Neural progenitor cell (in vitro differentiated cells): ENCODE data around the gene PLXNC1. TPM values are rescaled to one million over a fixed set of nuclear protein-coding genes. Genes with fewer than 3 reads are reported as not detected.

Experiments used
- DNase-seq: peaks from one replicate; pipeline ENCODE4 v3.0.0-alpha.2; 2016; ENCODE audit warnings: low spot score
- H2AFZ ChIP-seq: fragments of 200-600 bp; sonication (generic); replicated peaks from 2 replicates; pipeline ENCODE4 v1.6.1; 2016; ENCODE audit warnings: antibody characterized with exemption
- H3F3A ChIP-seq: fragments of 200-600 bp; sonication (generic); 2 replicates; pipeline ENCODE4 v1.6.1; 2016; ENCODE audit warnings: antibody characterized with exemption, low read depth
- H3K27ac ChIP-seq: fragments of 200-600 bp; sonication (generic); 2 replicates; pipeline ENCODE4 v1.5.1; 2016; ENCODE audit warnings: mild to moderate bottlenecking
- H3K27me3 ChIP-seq: fragments of 200-600 bp; sonication (generic); 2 replicates; pipeline ENCODE4 v1.6.1; 2016; ENCODE audit warnings: mild to moderate bottlenecking, moderate library complexity
- H3K36me3 ChIP-seq: fragments of 200-600 bp; sonication (generic); 2 replicates; pipeline ENCODE4 v1.5.1; 2016
- H3K4me1 ChIP-seq: fragments of 200-600 bp; sonication (generic); 2 replicates; pipeline ENCODE4 v1.6.1; 2016; ENCODE audit warnings: mixed run types
- H3K4me2 ChIP-seq: fragments of 200-600 bp; sonication (generic); 2 replicates; pipeline ENCODE4 v1.6.1; 2016
- H3K4me3 ChIP-seq: fragments of 200-600 bp; sonication (generic); 2 replicates; pipeline ENCODE4 v1.5.1; 2016
- H3K79me2 ChIP-seq: fragments of 200-600 bp; sonication (generic); 2 replicates; pipeline ENCODE4 v1.6.1; 2016; ENCODE audit warnings: low read depth
- H3K9ac ChIP-seq: fragments of 200-600 bp; sonication (generic); 2 replicates; pipeline ENCODE4 v1.6.1; 2016
- H3K9me3 ChIP-seq: fragments of 200-600 bp; sonication (generic); 2 replicates; pipeline ENCODE4 v1.5.1; 2016; ENCODE audit warnings: low read depth
- H4K20me1 ChIP-seq: fragments of 200-600 bp; sonication (generic); 2 replicates; pipeline ENCODE4 v1.6.1; 2016; ENCODE audit warnings: low read depth
- H3K27ac Mint-ChIP-seq: 3 replicates; pipeline ENCODE4 v1.8.0; 2021; ENCODE audit warnings: mixed read lengths
- H3K27me3 Mint-ChIP-seq: 2 replicates; pipeline ENCODE4 v1.8.0; 2022; ENCODE audit warnings: low read depth, mild to moderate bottlenecking, inconsistent platforms, moderate library complexity, mixed read lengths; ENCODE audit not compliant: insufficient read depth
- H3K36me3 Mint-ChIP-seq: 3 replicates; pipeline ENCODE4 v1.8.0; 2021; ENCODE audit warnings: mixed read lengths
- H3K4me1 Mint-ChIP-seq: 3 replicates; pipeline ENCODE4 v1.8.0; 2021; ENCODE audit warnings: mixed read lengths
- H3K4me3 Mint-ChIP-seq: 3 replicates; pipeline ENCODE4 v1.8.0; 2021; ENCODE audit warnings: mild to moderate bottlenecking, moderate library complexity, mixed read lengths
- H3K9me3 Mint-ChIP-seq: 3 replicates; pipeline ENCODE4 v1.8.0; 2020; ENCODE audit warnings: mixed read lengths
- CTCF ChIP-seq: fragments of 200-600 bp; sonication (generic); IDR thresholded peaks from 2 replicates; pipeline ENCODE4 v1.5.1; 2017; ENCODE audit warnings: antibody characterized with exemption, mild to moderate bottlenecking
- EZH2 ChIP-seq: fragments of 200-600 bp; sonication (generic); IDR thresholded peaks from 2 replicates; pipeline ENCODE4 v1.6.1; 2017; ENCODE audit warnings: antibody characterized with exemption, mild to moderate bottlenecking, moderate library complexity
- EZH2phosphoT487 ChIP-seq: fragments of 200-600 bp; sonication (generic); IDR thresholded peaks from 2 replicates; pipeline ENCODE4 v1.6.1; 2017; ENCODE audit warnings: antibody characterized with exemption
- total RNA-seq: library from RNA; depleted of rRNA; stranded (reverse); fragments of >200 nt; gene quantifications from 2 replicates; pipeline ENCODE4 v1.2.3, GENCODE V29; 2015; ENCODE audit warnings: low replicate concordance

Gene PLXNC1
- total RNA-seq, 1 donor from 2014 or later, result 16.7 TPM

DNA sequence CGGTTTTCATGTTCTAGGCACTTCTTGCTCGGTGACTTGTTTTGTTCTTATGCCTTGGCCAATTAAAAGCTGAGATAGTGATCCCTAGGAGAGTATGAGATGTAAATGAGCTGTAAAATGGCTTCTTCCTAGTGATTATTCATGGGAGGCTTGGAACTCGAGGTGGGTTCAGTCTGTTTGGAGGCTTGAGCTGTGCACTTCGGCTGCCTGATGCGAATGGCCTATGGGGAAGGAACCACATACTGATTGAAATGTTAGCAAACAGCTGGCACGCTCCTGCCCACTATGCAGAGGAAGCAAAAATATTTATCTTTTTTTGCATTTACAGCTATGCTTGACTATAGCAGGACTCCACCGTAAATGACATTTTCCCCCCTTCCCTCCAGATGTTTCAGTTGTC is 75.5 kb downstream of the PLXNC1 start:
- Histone ChIP-seq H2AFZ (no peak overlapping the region), H3K4me3 (no peak overlapping the region), H3K4me1 (peaks cover 12% of the 10 kb centered on the region), H3K27me3 (no peaks in the 10 kb centered on the region), H3F3A (no peaks in the 10 kb centered on the region), H3K4me2 (no peak overlapping the region), H4K20me1 (no peaks in the 10 kb centered on the region), H3K79me2 (no peaks in the 10 kb centered on the region), H3K9me3 (no peaks in the 10 kb centered on the region), H3K9ac (no peak overlapping the region), H3K27ac (no peak overlapping the region), H3K36me3 (no peaks in the 10 kb centered on the region)
- Mint-ChIP-seq H3K4me1 (peaks cover 21% of the 10 kb centered on the region), H3K36me3 (peaks cover 30% of the 10 kb centered on the region), H3K27ac (no peak overlapping the region), H3K9me3 (no peaks in the 10 kb centered on the region), H3K27me3 (no peaks in the 10 kb centered on the region), H3K4me3 (no peak overlapping the region)
- DNase-seq, result no peak
- TF ChIP-seq EZH2phosphoT487, result no peak
- TF ChIP-seq EZH2, result no peak
- TF ChIP-seq CTCF, result no peak

DNA sequence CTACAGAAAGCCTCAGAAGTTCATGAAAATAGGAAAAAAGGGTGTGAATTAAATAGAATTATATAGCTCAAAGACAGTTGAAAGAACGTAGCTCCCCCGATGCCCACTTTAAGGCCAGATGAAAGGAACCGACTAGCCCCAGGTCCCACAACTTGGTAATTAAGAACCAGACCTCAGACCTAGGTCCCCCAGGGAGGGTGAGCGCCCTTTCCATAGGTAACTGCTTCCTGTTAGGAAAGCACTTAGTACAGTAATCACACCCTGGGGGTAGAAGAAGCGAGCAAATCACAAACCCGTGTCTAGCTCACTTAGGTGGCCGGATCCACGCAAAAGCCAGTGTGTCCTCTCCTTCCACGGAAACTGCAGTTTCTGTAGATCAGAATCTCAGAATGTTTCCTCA is 77.1 kb downstream of the PLXNC1 start:
- Histone ChIP-seq H3K9me3 (no peaks in the 10 kb centered on the region), H3K27ac (no peak overlapping the region), H3K79me2 (no peaks in the 10 kb centered on the region), H3K27me3 (no peaks in the 10 kb centered on the region), H3K4me1 (peaks cover 12% of the 10 kb centered on the region), H4K20me1 (no peaks in the 10 kb centered on the region), H3K4me2 (no peak overlapping the region), H2AFZ (no peak overlapping the region), H3F3A (no peaks in the 10 kb centered on the region), H3K4me3 (no peak overlapping the region), H3K36me3 (no peaks in the 10 kb centered on the region), H3K9ac (no peak overlapping the region)
- H3K27me3 Mint-ChIP-seq, result no peaks in the 10 kb centered on the region
- peaks cover 24% of the 10 kb centered on the region for H3K4me1 Mint-ChIP-seq
- H3K9me3 Mint-ChIP-seq, result no peaks in the 10 kb centered on the region
- peaks cover 30% of the 10 kb centered on the region for H3K36me3 Mint-ChIP-seq
- no peak overlapping the region for H3K27ac Mint-ChIP-seq
- no peak overlapping the region for H3K4me3 Mint-ChIP-seq
- DNase-seq, result no peak
- TF ChIP-seq EZH2phosphoT487 (no peak), EZH2 (no peak), CTCF (no peak)

DNA sequence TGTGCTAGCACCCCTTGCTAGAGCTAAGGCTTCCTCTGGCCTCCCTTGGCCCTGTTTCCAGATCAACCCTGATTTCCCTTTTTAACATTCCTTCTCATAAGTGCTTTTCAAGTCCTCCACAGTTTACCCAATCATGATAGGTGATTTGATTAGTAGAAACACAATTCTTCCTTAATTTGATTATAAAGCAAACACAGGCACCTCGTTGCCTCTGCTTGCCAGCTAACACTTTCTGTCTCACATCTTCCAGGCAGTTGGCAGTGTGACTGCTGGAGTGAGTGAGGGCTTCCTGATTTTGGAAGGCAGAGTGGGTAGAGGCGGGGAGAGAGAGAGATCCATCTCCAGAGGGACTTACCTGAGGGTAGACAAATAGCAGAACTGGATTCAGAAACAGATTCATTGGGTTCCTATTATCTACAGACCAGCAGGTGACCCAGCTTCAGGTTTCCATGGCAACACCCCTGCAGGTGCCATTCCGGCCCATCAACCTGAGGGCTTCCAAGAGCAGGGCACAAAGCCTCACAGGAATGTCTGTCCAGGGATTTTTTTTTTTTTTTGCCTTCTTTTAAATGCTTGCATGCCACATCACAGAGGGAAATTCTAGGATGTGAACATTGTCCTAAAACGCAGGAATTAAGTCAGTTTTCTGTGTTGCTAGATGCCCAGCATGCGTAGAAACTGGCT is 77.7 kb downstream of the PLXNC1 start:
- DNase-seq, result peak; percentile 68
- Histone ChIP-seq H3K27me3 (no peaks in the 10 kb centered on the region), H3K4me3 (no peak overlapping the region), H3F3A (no peaks in the 10 kb centered on the region), H4K20me1 (no peaks in the 10 kb centered on the region), H3K9me3 (no peaks in the 10 kb centered on the region), H3K4me2 (no peak overlapping the region), H3K27ac (peak overlapping the region; percentile 37), H3K4me1 (peaks cover 12% of the 10 kb centered on the region), H3K36me3 (no peaks in the 10 kb centered on the region), H3K79me2 (no peaks in the 10 kb centered on the region), H3K9ac (no peak overlapping the region), H2AFZ (no peak overlapping the region)
- peaks cover 1% of the 10 kb centered on the region for H3K27me3 Mint-ChIP-seq
- H3K36me3 Mint-ChIP-seq, result peaks cover 26% of the 10 kb centered on the region
- H3K9me3 Mint-ChIP-seq, result no peaks in the 10 kb centered on the region
- peaks cover 26% of the 10 kb centered on the region for H3K4me1 Mint-ChIP-seq
- H3K27ac Mint-ChIP-seq, result no peak overlapping the region
- no peak overlapping the region for H3K4me3 Mint-ChIP-seq
- TF ChIP-seq CTCF (no peak), EZH2phosphoT487 (no peak), EZH2 (no peak)
